Posterior vena cava (tissue), 2 donors: ENCODE data around the gene SH3RF1. TPM values are rescaled to one million over a fixed set of nuclear protein-coding genes. Genes with fewer than 3 reads are reported as not detected.
"Not testable (repeated sequence)": the region's sequence is repeated elsewhere in the genome, so short reads cannot be mapped to it uniquely, and the experiment has no call there.

Experiments
- DNase-seq: peaks from one replicate; pipeline ENCODE4 v3.0.0-alpha.2; 2020; ENCODE audit warnings: low spot score
- intact Hi-C, 2 donors: fragments of 100-400 bp; cut with DNase I; formaldehyde crosslinking; loops; one replicate each; pipeline versions ENCODE4 v1.14.1 to v1.14.2; 2022 to 2023
- total RNA-seq, 2 donors: library from RNA; stranded (reverse); fragmentation: NEBNext Ultra II Directional; extraction: Animal tissue kit (Norgen Biotek cat#: 25700); gene quantifications; one replicate each; pipeline ENCODE4 v1.2.1, GENCODE V29; 2021
- donor health status: DM: yes; HTN: yes; CAD: no.
- donor health status: DM: yes; HTN: yes; CAD: no.

Gene SH3RF1
- total RNA-seq, 2 donors from 2014 or later: 13.8 to 20.3 TPM

DNA sequence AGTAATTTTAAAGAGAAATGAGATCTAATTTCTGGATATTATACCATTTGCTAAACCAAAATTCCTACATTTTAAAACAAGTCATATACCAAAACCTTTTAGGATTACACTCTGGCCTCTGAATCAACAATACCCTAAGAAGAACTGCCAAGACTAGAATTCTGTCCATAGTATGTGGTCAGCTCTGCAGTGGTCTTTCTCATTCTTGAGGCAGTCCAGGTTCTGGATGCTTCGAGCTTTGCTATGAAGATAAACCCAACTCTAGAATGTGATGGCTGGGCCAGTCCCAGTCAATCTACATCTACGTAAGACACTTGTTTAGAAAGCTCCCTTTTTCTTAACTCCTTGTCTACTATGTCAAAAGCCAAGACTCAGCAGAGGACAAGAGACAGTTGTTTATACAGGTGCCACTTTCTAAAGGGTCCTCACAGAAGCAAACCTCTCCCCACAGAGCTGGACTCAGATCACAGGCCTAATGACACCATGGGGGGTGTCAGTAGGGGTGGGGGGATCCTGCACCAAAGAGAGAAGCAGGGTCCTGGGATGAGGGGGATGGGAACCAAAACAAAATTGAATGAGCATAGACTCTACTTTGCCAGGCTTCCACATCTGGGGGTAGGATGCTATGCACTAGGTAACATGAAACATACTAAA, 63.2 kb downstream of the SH3RF1 start:
- intact Hi-C loops: no loop called here

DNA sequence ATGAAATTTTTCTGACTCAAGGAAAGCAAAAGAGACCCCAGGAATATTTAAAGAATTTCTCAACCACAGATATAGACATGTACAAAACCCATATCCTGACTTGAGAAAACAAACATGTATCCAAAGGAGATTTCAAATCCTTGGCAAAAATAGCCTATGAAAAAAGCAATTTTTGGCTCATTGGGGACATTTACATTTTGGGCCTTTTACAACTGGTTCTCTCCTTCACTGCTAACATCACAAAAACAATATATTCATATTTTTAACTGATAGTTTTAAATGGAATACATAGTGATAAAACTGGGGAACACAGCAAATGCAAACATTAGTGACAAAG, 65.0 kb downstream of the SH3RF1 start:
- no peak for DNase-seq
- intact Hi-C loops: no loop called here

More for the DNA sequence above, 63.2 kb downstream of the SH3RF1 start:
- no peak for DNase-seq

DNA sequence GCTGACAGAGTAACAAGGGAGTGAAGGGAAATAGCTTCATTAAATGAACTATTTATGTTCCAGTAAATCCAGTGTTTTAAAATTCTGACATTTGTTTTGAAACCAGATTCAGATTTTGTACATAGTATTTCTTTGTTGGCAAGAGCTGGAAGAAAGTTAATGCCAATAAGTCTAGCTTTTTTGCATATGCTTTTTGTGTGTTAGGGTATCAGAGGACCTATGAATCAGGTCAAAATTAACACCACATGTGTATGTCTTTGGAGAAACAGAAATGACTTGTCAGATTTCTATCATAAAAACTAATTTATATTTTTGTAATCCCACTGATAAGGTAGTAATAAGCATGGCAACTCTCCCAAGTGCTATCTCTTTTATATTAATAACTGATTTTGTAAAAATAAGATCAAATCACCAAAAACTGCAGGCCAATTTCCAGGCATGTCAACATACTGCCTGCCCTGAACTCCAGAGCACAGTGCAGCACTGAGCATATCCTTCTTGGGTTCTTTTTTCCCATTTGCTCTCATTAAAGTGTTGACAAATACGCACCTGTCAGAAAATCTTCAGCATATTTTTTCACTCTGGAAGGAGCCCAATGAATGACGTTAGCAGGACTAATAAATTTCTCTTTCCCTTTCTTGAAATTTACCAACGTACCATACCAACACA, 65.5 kb downstream of the SH3RF1 start:
- no peak for DNase-seq
- intact Hi-C loops: no loop called here

DNA sequence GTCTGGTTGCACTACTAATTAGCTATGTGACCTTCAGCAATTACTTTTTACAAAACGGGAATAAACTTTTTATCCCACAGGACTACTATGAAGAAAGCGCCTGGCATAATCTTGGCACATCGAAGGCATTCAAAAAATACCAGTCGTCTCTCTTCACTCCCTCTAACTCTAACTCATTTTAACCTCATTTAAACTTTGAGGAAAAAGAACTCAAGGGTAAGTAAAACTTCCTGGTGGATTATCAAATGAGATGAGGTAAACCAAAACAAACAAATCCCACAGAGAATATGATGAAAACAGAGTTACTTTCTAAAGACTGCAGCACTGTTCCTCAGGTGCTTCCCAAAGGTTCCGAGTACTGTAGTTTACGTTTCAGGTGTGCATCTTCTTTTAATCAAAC, 66.9 kb downstream of the SH3RF1 start:
- intact Hi-C loops: loop anchor here in 1 of 2 donors (2.0 kb wide), 1 partner anchor 53 kb away; no protein-coding TSS in a partner anchor
- DNase-seq: no peak

DNA sequence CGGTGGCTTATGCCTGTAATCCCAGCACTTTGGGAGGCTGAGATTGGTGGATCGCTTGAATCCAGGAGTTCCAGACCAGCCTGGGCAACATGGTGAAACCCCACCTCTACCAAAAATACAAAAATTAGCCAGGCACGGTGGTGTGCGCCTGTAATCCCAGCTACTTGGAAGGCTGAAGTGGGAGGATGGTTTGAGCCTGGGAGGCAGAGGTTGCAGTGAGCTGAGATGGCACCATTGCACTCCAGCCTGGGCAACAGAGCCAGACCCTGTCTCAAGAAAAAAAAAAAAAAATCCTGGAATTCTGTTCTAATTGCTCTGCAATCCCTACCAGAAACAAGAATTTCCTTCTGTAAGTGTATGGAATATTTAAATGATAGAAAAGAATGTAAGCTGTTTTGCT, 67.5 kb downstream of the SH3RF1 start:
- DNase-seq: not testable (repeated sequence)

DNA sequence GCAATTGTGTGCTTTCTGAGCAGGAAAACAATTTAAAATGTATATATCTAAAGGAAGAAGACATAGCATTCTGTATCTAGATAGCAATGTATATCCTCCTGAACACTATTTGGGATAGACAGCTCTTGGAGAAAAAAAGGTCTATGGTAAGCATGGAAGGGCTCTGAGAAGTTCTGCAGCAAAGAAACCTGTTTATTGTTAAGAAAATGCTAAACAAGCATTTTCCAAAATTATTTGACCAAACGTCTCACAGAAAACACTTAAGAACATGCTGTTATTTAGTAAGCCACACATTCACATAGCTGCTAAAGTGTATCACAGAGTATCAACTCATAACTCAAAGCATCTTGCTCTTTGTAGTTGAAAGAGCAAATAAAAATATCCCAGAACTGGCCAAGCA, 67.9 kb downstream of the SH3RF1 start:
- DNase-seq: no peak
- intact Hi-C loops: loop anchor here in 1 of 2 donors (2.0 kb wide), 1 partner anchor 52 kb away; no protein-coding TSS in a partner anchor

More for the DNA sequence above, 67.5 kb downstream of the SH3RF1 start:
- intact Hi-C loops: loop anchor here in 1 of 2 donors (2.0 kb wide), 1 partner anchor 52 kb away; no protein-coding TSS in a partner anchor

DNA sequence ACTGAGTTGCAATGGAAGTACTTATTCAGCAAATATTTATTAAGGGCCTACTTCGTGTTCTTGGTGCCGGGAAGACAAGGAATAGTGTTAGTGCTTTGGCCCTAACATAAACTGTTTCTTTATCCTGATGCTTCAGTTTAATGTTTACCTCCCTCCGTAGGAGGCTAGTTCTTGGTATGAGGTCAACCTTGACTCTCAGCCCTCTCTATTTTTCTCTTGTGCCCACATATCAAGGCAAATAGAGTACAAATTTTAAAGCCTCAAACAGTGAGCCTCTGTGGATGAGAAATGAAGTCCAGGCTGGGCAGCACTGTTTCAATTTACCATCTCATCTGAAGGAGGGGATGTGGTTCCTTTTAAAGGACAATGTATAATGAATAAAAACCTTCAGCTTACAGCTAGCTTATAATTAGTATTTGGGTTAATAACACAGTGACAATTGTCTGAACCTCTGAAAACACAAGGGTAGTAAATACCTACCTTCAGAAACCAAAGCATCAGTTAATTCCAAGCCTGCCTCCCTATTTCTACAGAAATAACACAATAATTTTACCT, 68.5 kb downstream of the SH3RF1 start:
- intact Hi-C loops: loop anchor here in 1 of 2 donors (2.0 kb wide), 1 partner anchor 51 kb away; no protein-coding TSS in a partner anchor
- no peak for DNase-seq

DNA sequence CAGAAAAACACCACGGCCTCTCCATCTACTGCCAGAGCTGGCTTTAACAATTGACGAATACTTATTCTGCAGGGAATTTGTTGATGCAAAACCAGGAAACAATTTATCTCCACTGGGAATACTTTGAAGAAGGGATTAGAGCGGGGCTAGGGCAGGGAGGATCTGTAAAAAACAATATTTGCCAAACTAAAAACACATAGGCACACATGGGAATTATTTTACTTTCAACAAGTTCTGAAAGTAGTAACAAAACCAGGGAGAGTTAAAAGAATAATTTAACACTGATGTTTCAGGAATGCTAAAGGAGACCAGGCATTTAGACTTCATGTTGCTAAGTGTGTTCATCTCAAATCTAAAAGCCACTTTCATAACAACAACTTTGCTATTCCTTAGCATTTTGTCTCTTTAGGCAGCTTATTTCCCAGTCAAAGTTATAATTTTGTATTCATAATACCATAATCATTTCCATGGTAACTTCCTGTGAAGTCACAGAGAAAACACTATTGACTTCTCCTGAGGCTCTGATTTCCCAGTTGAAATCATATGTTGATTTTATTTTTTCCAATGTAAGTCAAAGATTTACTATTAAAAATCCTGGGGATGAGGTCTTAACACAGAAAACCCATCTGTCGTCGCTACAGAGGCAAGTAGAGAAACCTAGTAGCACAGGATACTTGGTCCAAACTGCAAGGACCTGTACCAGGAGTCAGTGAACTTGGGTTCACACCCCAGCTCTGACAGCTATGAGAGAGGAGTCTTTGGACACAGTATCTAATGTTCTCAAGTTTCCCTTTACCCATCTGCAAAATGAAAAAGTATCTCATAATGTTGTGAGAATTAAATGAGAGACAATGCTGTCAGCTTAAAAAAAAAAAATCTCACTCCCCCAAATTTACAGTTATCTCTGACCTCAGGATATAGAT, 69.3 kb downstream of the SH3RF1 start:
- DNase-seq: no peak
- intact Hi-C loops: loop anchor here in 1 of 2 donors (2.0 kb wide), 1 partner anchor 51 kb away; no protein-coding TSS in a partner anchor

DNA sequence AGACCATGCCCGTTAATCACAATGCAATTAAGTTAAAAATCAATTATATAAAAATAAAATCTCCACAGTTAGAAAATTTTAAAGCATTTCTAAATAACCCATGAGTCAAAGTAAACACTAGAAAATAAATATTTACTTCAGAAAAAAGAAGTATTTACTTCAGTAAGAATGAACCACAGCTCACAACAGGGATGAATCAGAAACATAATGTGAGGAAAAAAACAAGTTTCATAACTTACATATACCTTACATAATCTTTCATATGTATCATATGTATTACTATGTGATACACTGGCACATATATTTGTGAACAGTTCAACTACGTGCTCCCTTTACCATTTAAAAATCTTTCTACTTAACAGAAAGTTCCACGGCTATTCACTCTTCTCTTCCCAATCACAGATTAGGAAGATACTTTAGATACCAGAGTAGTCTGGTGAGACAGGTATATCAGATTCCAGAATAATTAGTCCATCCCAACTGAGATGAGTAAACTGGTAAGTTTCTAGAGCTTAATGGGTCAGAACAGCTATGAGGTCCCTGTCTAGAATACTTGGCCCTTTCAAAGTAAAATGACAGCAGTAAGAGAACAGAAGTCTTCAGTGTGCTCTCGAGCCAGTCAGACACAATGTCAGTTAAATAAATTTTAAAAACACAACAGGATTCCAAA, 70.3 kb downstream of the SH3RF1 start:
- no peak for DNase-seq
- intact Hi-C loops: no loop called here

DNA sequence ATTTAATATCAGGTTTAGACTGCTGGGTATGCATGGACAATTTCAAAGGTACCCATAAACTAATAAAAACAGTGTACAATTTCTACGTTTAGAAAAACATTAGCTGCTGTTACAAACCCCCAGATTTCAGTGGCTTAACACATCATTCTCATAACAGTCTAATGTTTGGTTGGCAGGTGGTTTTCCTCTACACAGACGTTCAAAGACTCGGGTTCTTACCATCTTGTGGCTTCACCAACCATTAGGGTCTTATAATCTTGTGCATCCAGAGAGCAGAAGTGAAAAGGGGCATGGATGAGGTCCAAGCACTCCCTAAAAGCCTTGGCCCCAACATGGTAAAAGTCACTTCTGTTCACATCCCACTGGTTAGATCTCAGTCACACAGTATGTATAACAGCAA, 71.6 kb downstream of the SH3RF1 start:
- no peak for DNase-seq
- intact Hi-C loops: no loop called here

DNA sequence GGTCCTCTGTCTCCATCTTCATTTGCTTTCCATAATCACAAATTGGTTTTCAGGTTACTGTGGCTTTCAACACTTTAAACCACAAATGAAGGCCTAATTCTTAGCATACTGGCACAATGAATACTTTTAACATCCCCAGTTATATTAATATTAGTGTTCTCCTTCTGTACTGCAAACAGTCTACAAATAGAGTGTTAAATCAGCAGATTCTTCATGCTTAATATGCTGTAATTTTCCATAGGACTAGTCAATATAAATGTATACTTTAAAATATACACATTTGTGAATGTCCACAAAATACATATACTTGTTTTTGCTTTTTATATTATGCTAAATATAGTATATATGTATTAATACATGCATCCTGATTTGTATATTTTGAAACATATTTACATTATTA, 72.6 kb downstream of the SH3RF1 start:
- DNase-seq: no peak
- intact Hi-C loops: no loop called here

DNA sequence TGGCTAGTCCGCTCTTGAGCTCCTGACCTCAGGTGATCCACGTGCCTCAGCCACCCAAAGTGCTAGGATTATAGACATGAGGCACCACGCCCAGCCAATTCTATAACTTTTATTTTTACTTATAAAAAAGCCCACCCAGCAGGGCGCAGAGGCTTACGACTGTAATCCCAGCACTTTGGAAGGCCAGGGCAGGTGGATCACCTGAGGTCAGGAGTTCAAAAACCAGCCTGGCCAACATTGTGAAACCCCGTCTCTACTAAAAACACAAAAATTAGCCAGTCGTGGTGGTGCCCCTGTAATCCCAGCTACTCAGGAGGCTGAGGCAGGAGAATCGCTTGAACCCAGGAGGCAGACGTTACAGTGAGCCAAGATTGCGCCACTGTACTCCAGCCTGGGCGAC, 73.5 kb downstream of the SH3RF1 start:
- intact Hi-C loops, DNase-seq: not testable (repeated sequence)

DNA sequence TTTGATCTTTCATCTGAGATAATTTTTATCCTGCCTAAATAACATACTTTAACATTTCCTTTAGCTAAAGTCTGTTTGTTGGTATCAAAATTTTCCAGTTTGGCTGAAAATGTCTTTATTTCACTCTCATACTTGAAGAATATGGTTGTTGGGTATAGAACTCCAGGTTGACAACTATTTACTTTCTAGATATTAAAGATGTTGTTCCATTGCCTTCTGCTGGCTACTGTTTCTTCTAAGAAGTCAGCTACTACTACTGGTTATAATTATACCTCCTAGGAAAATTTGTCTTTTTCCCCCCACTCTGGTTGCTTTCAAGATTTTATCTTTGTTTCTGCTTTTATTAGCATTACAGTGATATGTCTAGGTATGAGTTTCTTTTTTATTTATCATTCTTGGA, 75.7 kb downstream of the SH3RF1 start:
- no peak for DNase-seq
- intact Hi-C loops: no loop called here

DNA sequence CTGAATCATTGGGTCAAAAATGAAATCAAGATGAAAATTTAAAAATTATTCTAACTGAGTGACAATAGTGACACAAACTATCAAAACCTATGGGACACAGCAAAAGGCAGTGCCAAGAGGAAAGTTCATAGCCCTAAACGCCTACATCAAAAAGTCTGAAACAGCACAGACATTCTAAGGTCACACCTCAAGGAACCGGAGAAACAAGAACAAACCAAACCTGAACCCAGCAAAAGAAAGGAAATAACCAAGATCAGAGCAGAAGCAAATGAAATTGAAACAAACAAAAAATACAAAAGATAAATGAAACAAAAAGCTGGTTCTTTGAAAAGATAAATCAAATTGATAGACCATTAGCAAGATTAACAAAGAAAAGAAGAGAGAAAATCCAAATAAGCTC, 80.8 kb downstream of the SH3RF1 start:
- DNase-seq, intact Hi-C loops: not testable (repeated sequence)

DNA sequence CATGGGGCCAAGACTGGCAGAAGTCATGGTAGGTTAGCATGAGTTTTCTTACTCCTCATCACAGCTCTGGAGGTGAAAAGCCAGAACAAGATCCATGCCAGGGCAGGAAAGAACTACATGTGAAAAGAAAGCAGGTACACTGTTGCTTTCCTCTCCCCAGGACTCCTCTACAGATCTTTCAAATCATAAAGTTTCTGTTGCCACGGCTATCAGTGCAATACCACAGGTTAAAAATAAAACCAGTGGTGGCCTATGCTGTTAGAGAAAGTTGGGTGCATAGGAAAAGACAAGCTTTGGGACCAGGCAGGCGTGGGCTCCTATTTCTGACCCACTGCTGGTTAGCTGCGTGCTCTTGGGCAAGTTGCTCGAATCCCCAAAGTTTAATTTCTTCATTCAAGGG, 81.4 kb downstream of the SH3RF1 start:
- intact Hi-C loops: no loop called here
- DNase-seq: no peak

DNA sequence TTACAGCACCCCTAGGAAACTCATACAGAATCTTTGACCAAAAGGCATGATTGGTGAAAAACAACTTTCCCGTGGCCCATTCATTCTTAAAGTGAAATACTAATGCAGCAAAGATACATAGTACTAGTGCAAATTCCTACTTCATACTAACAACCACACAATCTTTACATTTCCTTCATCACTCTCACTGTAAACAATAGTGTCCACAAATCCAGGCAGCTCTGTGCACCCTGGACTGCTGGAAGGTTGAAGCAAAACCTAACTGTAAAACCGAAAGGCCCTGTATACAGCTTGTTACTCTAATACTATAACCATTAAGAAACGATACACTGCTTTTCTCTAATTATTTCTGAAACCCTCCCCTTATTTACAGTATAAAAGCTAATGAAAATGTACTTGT, 82.6 kb downstream of the SH3RF1 start:
- intact Hi-C loops: no loop called here
- DNase-seq: no peak

DNA sequence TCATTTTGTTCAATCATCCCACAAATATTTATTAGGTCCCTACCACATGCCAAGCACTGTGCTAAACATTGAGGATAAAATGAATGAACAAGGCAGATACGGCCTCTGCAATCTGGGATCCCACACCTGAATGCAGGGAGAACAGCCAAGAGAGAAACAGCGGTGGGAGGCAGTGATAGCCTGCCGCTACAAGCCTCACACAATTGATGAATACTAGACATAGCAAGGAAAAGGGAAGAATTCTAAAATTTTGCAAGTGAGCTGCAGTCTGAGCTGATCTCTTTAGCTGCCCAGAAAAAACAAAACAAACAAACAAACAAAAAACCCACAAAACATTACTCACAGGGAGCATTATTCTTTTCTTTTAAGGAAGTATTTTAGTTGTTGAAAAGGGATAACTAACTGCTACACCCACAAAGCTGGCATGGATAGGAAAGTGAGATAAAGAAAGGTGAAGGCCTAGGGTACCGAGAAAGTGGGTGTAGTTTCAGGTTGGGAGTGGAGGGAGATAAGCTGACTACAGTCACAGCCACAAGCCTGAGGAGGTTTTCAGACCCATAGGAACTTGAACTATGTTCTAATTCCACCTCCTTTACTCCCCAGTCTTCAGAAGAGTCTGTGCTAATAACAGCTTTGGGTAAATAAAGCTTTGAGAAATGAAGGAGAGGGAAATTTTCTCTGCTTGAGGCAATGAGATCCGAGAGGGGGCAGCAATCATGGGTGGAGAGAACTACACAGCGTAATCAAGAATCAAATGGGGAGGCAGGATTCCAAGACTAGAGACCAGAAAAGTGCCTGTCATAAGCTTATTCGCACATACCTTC, 85.4 kb downstream of the SH3RF1 start:
- no peak for DNase-seq

DNA sequence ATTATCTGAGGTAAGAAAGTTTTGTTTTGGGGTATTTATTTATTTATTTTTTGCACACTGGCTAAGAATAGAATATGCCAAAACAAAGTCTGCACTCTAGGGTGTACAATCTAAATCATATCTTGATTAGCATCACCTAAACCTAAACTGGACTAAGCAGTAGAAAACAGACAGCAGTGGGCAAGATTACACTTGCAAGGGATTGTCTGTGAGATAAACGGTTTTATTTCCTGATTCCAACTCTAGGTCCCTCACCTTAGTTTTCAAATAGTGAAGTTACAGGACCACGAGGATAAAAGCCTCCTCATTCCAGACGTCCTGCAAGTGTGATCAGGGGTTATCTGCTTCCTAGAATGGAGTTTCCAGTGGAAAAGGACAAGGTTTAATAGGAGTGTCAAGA, 86.1 kb downstream of the SH3RF1 start:
- intact Hi-C loops: no loop called here
- DNase-seq: no peak

More for the DNA sequence above, 85.4 kb downstream of the SH3RF1 start:
- intact Hi-C loops: no loop called here
